Small intestine (tissue), 7 donors: Measurements from ENCODE around the gene COL4A2. TPM values are rescaled to one million over a fixed set of nuclear protein-coding genes. Genes with fewer than 3 reads are reported as not detected.
A peak's percentile ranks its signal among the peaks of the same experiment; 100 is the strongest.

Source experiments
- DNase-seq, 2 donors: peaks; one replicate each; pipeline versions ENCODE4 v3.0.0 to v3.0.0-alpha.2; 2013
- FAIRE-seq: peaks from 2 replicates; lab custom pipeline; 2012; peaks lifted over from hg19 to GRCh38; lab: Jason Lieb, UNC
- H3K27ac ChIP-seq, 3 donors: one replicate each; pipeline ENCODE4 v1.5.1; 2013; ENCODE audit warnings: low read length in 2 of 3, mild to moderate bottlenecking in 2 of 3, control low read depth in 1 of 3, inconsistent platforms in 1 of 3, low read depth in 1 of 3, moderate library complexity in 1 of 3
- H3K27me3 ChIP-seq, 3 donors: one replicate each; pipeline ENCODE4 v1.6.1; 2013; ENCODE audit warnings: low read length in 3 of 3, inconsistent platforms in 1 of 3; ENCODE audit not compliant: control insufficient read depth in 3 of 3, insufficient read depth in 3 of 3
- H3K36me3 ChIP-seq, 3 donors: one replicate each; pipeline ENCODE4 v1.6.1; 2013; ENCODE audit warnings: low read length in 3 of 3, inconsistent platforms in 1 of 3, low read depth in 1 of 3, mild to moderate bottlenecking in 1 of 3, moderate library complexity in 1 of 3; ENCODE audit not compliant: control insufficient read depth in 3 of 3, insufficient read depth in 2 of 3
- H3K4me1 ChIP-seq, 3 donors: one replicate each; pipeline ENCODE4 v1.6.1; 2013; ENCODE audit warnings: low read length in 2 of 3, inconsistent platforms in 1 of 3, low read depth in 1 of 3, mild to moderate bottlenecking in 1 of 3, moderate library complexity in 1 of 3; ENCODE audit not compliant: control insufficient read depth in 3 of 3, insufficient read depth in 2 of 3
- H3K4me3 ChIP-seq, 3 donors: one replicate each; pipeline ENCODE4 v1.5.1; 2013; ENCODE audit warnings: low read length in 3 of 3, control low read depth in 1 of 3, inconsistent platforms in 1 of 3, low read depth in 1 of 3, mild to moderate bottlenecking in 1 of 3, moderate library complexity in 1 of 3
- H3K9me3 ChIP-seq, 2 donors: one replicate each; pipeline ENCODE4 v1.6.1; 2013; ENCODE audit warnings: low read depth in 1 of 2, low read length in 1 of 2; ENCODE audit not compliant: control insufficient read depth in 2 of 2, insufficient read depth in 1 of 2
- WGBS, 3 donors: extraction: QIAGEN DNeasy Blood & Tissue Kit; methylation state at CpG; one replicate each; pipeline ENCODE4 v1.1.7; 2013; 5-methylcytosine and 5-hydroxymethylcytosine counted together
- polyA plus RNA-seq, 4 donors: library from polyadenylated mRNA; stranded (reverse) in 3 of 4; unstranded in 1 of 4; fragments of 200-250 nt in 3 of 4; fragments of 120-200 nt in 1 of 4; gene quantifications; one replicate each; pipeline versions ENCODE4 v1.2.1 to v1.2.3, GENCODE V29; 2013
- donor health status: healthy with polysubstance abuse.
- donor health status: control.
- donor health status: control.
- donor health status: Bipolar disorder and iron deficiency.
- donor health status: healthy.

COL4A2 gene
- polyA plus RNA-seq, 4 donors, result 42.3 to 120 (median 64.6) TPM

GRCh38 chr13:110500341-110500740 is 193.3 kb downstream of the COL4A2 start:
- H3K4me1 ChIP-seq, result no peaks in the 10 kb centered on the region
- no peaks in the 10 kb centered on the region for H3K27me3 ChIP-seq
- WGBS, 3 donors, result 88 to 95% (median 89%) methylated on average over 3 of the region's 3 CpGs
- FAIRE-seq (no peak), DNase-seq (no peak)
- H3K36me3 ChIP-seq, result peaks cover 0 to 72% (median 0%) of the 10 kb centered on the region in 3 donors
- no peak overlapping the region for H3K27ac ChIP-seq
- H3K9me3 ChIP-seq, result peaks cover 0 to 2% of the 10 kb centered on the region in 2 donors
- H3K4me3 ChIP-seq, result no peak overlapping the region

GRCh38 chr13:110501188-110501587 is 194.1 kb downstream of the COL4A2 start:
- Histone ChIP-seq H3K9me3 (peaks cover 0 to 2% of the 10 kb centered on the region in 2 donors), H3K36me3 (peaks cover 0 to 72% (median 0%) of the 10 kb centered on the region in 3 donors), H3K27ac (no peak overlapping the region), H3K4me3 (no peak overlapping the region), H3K27me3 (no peaks in the 10 kb centered on the region), H3K4me1 (peaks cover 0 to 6% (median 3%) of the 10 kb centered on the region in 3 donors)
- no peak for FAIRE-seq
- 94 to 100% (median 96%) methylated on average over 8 to 9 of the region's 9 CpGs for WGBS, 3 donors
- no peak for DNase-seq

- DNase-seq (no peak), FAIRE-seq (no peak)
- 62 to 83% (median 66%) methylated on average over 20 of the region's 20 CpGs for WGBS, 3 donors
- Histone ChIP-seq H3K4me1 (peaks cover 3 to 27% (median 4%) of the 10 kb centered on the region in 3 donors), H3K27ac (no peak overlapping the region), H3K27me3 (no peaks in the 10 kb centered on the region), H3K4me3 (no peak overlapping the region), H3K9me3 (peaks cover 0 to 2% of the 10 kb centered on the region in 2 donors), H3K36me3 (peaks cover 0 to 65% (median 3%) of the 10 kb centered on the region in 3 donors)
Observed at GRCh38 chr13:110503037-110503901, 196.2 kb downstream of the COL4A2 start.

- FAIRE-seq (no peak), DNase-seq (peak in 1 of 2 donors; percentile 66)
- peak overlapping the region in 1 of 3 donors; percentile 12 for H3K27ac ChIP-seq
- H3K36me3 ChIP-seq, result peaks cover 0 to 63% (median 3%) of the 10 kb centered on the region in 3 donors
- H3K4me1 ChIP-seq, result peaks cover 3 to 34% (median 4%) of the 10 kb centered on the region in 3 donors
- no peaks in the 10 kb centered on the region for H3K27me3 ChIP-seq
- H3K4me3 ChIP-seq, result no peak overlapping the region
- WGBS, 3 donors, result 35 to 78% (median 52%) methylated on average over 18 of the region's 18 CpGs
- peaks cover 0 to 2% of the 10 kb centered on the region in 2 donors for H3K9me3 ChIP-seq
Observed at GRCh38 chr13:110503979-110504499, 197.0 kb downstream of the COL4A2 start.

- Histone ChIP-seq H3K9me3 (no peaks in the 10 kb centered on the region), H3K36me3 (peaks cover 0 to 70% (median 3%) of the 10 kb centered on the region in 3 donors), H3K27me3 (no peaks in the 10 kb centered on the region), H3K4me3 (no peak overlapping the region), H3K27ac (no peak overlapping the region), H3K4me1 (peaks cover 3 to 43% (median 4%) of the 10 kb centered on the region in 3 donors)
- 89 to 92% (median 91%) methylated on average over 10 of the region's 10 CpGs for WGBS, 3 donors
- DNase-seq, result no peak
- no peak for FAIRE-seq
Observed at GRCh38 chr13:110505594-110505993, 198.5 kb downstream of the COL4A2 start.

GRCh38 chr13:110506396-110506795 is 199.3 kb downstream of the COL4A2 start:
- 24 to 77% (median 29%) methylated on average over 18 of the region's 18 CpGs for WGBS, 3 donors
- peaks cover 0 to 66% (median 5%) of the 10 kb centered on the region in 3 donors for H3K36me3 ChIP-seq
- H3K4me3 ChIP-seq, result no peak overlapping the region
- FAIRE-seq, result no peak
- H3K27me3 ChIP-seq, result no peaks in the 10 kb centered on the region
- DNase-seq, result peak; percentile 39 to 42
- H3K9me3 ChIP-seq, result no peaks in the 10 kb centered on the region
- peak overlapping the region; percentile 91 to 95 (median 92) for H3K27ac ChIP-seq
- H3K4me1 ChIP-seq, result peaks cover 3 to 43% (median 4%) of the 10 kb centered on the region in 3 donors

- WGBS, 3 donors, result 19 to 54% (median 25%) methylated on average over 17 of the region's 17 CpGs
- no peaks in the 10 kb centered on the region for H3K27me3 ChIP-seq
- no peak overlapping the region for H3K4me3 ChIP-seq
- H3K4me1 ChIP-seq, result peaks cover 3 to 43% (median 4%) of the 10 kb centered on the region in 3 donors
- FAIRE-seq (no peak), DNase-seq (peak; percentile 96 to 99)
- peak overlapping the region; percentile 92 to 97 (median 95) for H3K27ac ChIP-seq
- no peaks in the 10 kb centered on the region for H3K9me3 ChIP-seq
- H3K36me3 ChIP-seq, result peaks cover 0 to 66% (median 6%) of the 10 kb centered on the region in 3 donors
Observed at GRCh38 chr13:110506859-110507566, 199.9 kb downstream of the COL4A2 start.
